ENCODE data around the gene DLL3. TPM values are rescaled to one million over a fixed set of nuclear protein-coding genes. Genes with fewer than 3 reads are reported as not detected.

Gene DLL3
- total RNA-seq, 4 donors from 2014 or later = not detected

DNA sequence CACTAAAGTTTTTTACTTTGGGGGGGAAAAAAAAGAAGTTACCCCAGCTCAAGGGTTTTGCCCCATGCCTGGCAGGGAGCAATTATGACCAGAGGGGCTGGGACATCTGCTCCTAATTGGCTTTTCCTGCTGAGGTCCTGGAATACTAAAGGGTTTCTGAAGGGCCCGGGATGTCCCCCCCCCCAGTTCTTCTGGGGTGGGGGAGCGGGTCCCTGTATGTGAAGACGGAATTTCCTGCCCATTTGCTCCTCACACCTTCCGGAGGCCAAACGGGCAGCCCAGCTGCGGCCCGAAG, 1.1 kb upstream of the DLL3 start:
- in situ Hi-C loops (cut with MboI; ENCODE audit: low sequenced_read_pairs in 4 of 4) (no loop called here), intact Hi-C loops (cut with DNase I; ENCODE audit: low total_unique reads) (no loop called here)
- no peaks in the 10 kb centered on the region for H3K36me3 ChIP-seq
- H3K4me1 ChIP-seq = no peaks in the 10 kb centered on the region
- TF ChIP-seq POLR2A (IDR thresholded peaks at IDR 0.05) (no peak), CTCF (IDR thresholded peaks at IDR 0.05 in 4 of 5, conservative IDR thresholded peaks at IDR 0.05 in 1 of 5) (no peak)
- H3K9me3 ChIP-seq = no peaks in the 10 kb centered on the region
- DNase-seq (no peak), ATAC-seq (no peak)
- H3K4me3 ChIP-seq = peak overlapping the region in 1 of 4 donors; percentile 21
- H3K27ac ChIP-seq = no peak overlapping the region
- H3K27me3 ChIP-seq = peaks cover 51 to 66% (median 66%) of the 10 kb centered on the region in 3 donors

GRCh38 chr19:39497996-39498797, 550 bp upstream of the DLL3 start:
- no peaks in the 10 kb centered on the region for H3K4me1 ChIP-seq
- no peaks in the 10 kb centered on the region for H3K36me3 ChIP-seq
- no peak overlapping the region for H3K27ac ChIP-seq
- peak in 3 of 5 experiments; percentile 25 to 42 (median 31) for TF ChIP-seq CTCF (IDR thresholded peaks at IDR 0.05 in 4 of 5, conservative IDR thresholded peaks at IDR 0.05 in 1 of 5)
- no peak for TF ChIP-seq POLR2A (IDR thresholded peaks at IDR 0.05)
- H3K27me3 ChIP-seq = peaks cover 54 to 70% (median 69%) of the 10 kb centered on the region in 3 donors
- H3K9me3 ChIP-seq = no peaks in the 10 kb centered on the region
- ATAC-seq = no peak
- peak overlapping the region in 1 of 4 donors; percentile 21 for H3K4me3 ChIP-seq
- in situ Hi-C loops (cut with MboI; ENCODE audit: low sequenced_read_pairs in 4 of 4) (no loop called here), intact Hi-C loops (cut with DNase I; ENCODE audit: low total_unique reads) (no loop called here)
- DNase-seq = no peak

GRCh38 chr19:39499932-39500331, 1.2 kb downstream of the DLL3 start:
- TF ChIP-seq CTCF (IDR thresholded peaks at IDR 0.05 in 4 of 5, conservative IDR thresholded peaks at IDR 0.05 in 1 of 5) (no peak), POLR2A (IDR thresholded peaks at IDR 0.05) (no peak)
- no peak for ATAC-seq
- intact Hi-C loops (cut with DNase I; ENCODE audit: low total_unique reads) = no loop called here

DNA sequence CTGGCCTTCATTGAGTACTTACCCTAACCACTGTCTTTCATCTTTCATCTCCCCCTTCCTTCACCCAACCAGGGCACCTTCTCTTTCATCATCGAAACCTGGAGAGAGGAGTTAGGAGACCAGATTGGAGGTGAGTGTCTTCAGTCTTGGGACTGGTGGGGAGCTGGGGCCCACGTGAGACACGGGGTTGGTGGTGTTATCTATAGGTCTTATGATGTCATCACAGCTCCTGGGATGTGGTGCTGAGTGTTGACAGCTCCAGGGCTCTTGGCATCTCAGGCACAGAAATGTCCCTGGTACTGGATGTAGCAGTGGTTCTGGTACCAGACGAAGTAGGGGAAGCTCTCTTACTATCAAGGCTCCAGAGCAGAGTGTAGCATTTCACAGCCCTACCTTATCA, 1.8 kb downstream of the DLL3 start:
- in situ Hi-C loops (cut with MboI; ENCODE audit: low sequenced_read_pairs in 4 of 4) (no loop called here), intact Hi-C loops (cut with DNase I; ENCODE audit: low total_unique reads) (no loop called here)
- no peaks in the 10 kb centered on the region for H3K9me3 ChIP-seq
- TF ChIP-seq POLR2A (IDR thresholded peaks at IDR 0.05) = no peak
- TF ChIP-seq CTCF (IDR thresholded peaks at IDR 0.05 in 4 of 5, conservative IDR thresholded peaks at IDR 0.05 in 1 of 5) = no peak
- ATAC-seq = no peak
- H3K27me3 ChIP-seq = peaks cover 71 to 94% (median 92%) of the 10 kb centered on the region in 3 donors
- no peak for DNase-seq
- no peak overlapping the region for H3K27ac ChIP-seq
- H3K4me3 ChIP-seq = no peak overlapping the region
- no peaks in the 10 kb centered on the region for H3K36me3 ChIP-seq
- no peaks in the 10 kb centered on the region for H3K4me1 ChIP-seq

More at GRCh38 chr19:39499932-39500331, 1.2 kb downstream of the DLL3 start:
- in situ Hi-C loops (cut with MboI; ENCODE audit: low sequenced_read_pairs in 4 of 4) = no loop called here
- Histone ChIP-seq H3K27ac (no peak overlapping the region), H3K36me3 (no peaks in the 10 kb centered on the region), H3K4me1 (no peaks in the 10 kb centered on the region), H3K9me3 (no peaks in the 10 kb centered on the region), H3K27me3 (peaks cover 67 to 88% (median 87%) of the 10 kb centered on the region in 3 donors), H3K4me3 (no peak overlapping the region)
- no peak for DNase-seq
